Measurements from ENCODE around the gene KAZN.

The KAZN gene

GRCh38 chr1:14614341-14614740 is 15.9 kb downstream of the KAZN start:
- no peak for DNase-seq (ENCODE audit: low spot score)

GRCh38 chr1:14615549-14616218 is 17.2 kb downstream of the KAZN start:
- no peak for DNase-seq (ENCODE audit: low spot score)

GRCh38 chr1:14616632-14617396 is 18.3 kb downstream of the KAZN start:
- no peak for DNase-seq (ENCODE audit: low spot score)

GRCh38 chr1:14617791-14618190 is 19.3 kb downstream of the KAZN start:
- DNase-seq (ENCODE audit: low spot score) = no peak

- DNase-seq (ENCODE audit: low spot score) = no peak
Measured at GRCh38 chr1:14620941-14621340, 22.5 kb downstream of the KAZN start.

- DNase-seq (ENCODE audit: low spot score) = no peak
Measured at GRCh38 chr1:14623090-14623489, 24.6 kb downstream of the KAZN start.

- DNase-seq (ENCODE audit: low spot score) = no peak
Measured at GRCh38 chr1:14624941-14625340, 26.5 kb downstream of the KAZN start.

GRCh38 chr1:14625572-14625971 is 27.1 kb downstream of the KAZN start:
- DNase-seq (ENCODE audit: low spot score) = no peak

- no peak for DNase-seq (ENCODE audit: low spot score)
Measured at GRCh38 chr1:14625996-14626395, 27.5 kb downstream of the KAZN start.

- DNase-seq (ENCODE audit: low spot score) = no peak
Measured at GRCh38 chr1:14626869-14627607, 28.6 kb downstream of the KAZN start.

- DNase-seq (ENCODE audit: low spot score) = no peak
Measured at GRCh38 chr1:14627608-14628489, 29.4 kb downstream of the KAZN start.

GRCh38 chr1:14629363-14630014 is 31.0 kb downstream of the KAZN start:
- no peak for DNase-seq (ENCODE audit: low spot score)

- no peak for DNase-seq (ENCODE audit: low spot score)
Measured at GRCh38 chr1:14630986-14631385, 32.5 kb downstream of the KAZN start.

GRCh38 chr1:14631421-14631820 is 32.9 kb downstream of the KAZN start:
- no peak for DNase-seq (ENCODE audit: low spot score)

- DNase-seq (ENCODE audit: low spot score) = no peak
Measured at GRCh38 chr1:14634486-14634885, 36.0 kb downstream of the KAZN start.

GRCh38 chr1:14635421-14635820 is 36.9 kb downstream of the KAZN start:
- DNase-seq (ENCODE audit: low spot score) = no peak

- no peak for DNase-seq (ENCODE audit: low spot score)
Measured at GRCh38 chr1:14636897-14637632, 38.6 kb downstream of the KAZN start.

GRCh38 chr1:14639291-14640050 is 41.0 kb downstream of the KAZN start:
- no peak for DNase-seq (ENCODE audit: low spot score)

GRCh38 chr1:14642712-14643111 is 44.2 kb downstream of the KAZN start:
- no peak for DNase-seq (ENCODE audit: low spot score)

GRCh38 chr1:14646973-14647372 is 48.5 kb downstream of the KAZN start:
- no peak for DNase-seq (ENCODE audit: low spot score)

All from AG08395 (cell line).